DMS 273 treated with DMSO at 0.1 percent for 48 hours (cell line): Measurements from ENCODE around the gene CYB5A.

ENCODE experiments used
- DNase-seq: peaks from one replicate; lab custom pipeline; 2025; lab: John Stamatoyannopoulos, UW

CYB5A gene

GRCh38 chr18:74215863-74216262, 75.9 kb downstream of the CYB5A start:
- DNase-seq, result no peak

- no peak for DNase-seq
Measured at GRCh38 chr18:74213429-74213828, 78.3 kb downstream of the CYB5A start.

GRCh38 chr18:74204526-74205152, 87.1 kb downstream of the CYB5A start:
- no peak for DNase-seq

GRCh38 chr18:74203811-74204210, 88.0 kb downstream of the CYB5A start:
- no peak for DNase-seq
